ENCODE data around the gene ATG9A.

DNA sequence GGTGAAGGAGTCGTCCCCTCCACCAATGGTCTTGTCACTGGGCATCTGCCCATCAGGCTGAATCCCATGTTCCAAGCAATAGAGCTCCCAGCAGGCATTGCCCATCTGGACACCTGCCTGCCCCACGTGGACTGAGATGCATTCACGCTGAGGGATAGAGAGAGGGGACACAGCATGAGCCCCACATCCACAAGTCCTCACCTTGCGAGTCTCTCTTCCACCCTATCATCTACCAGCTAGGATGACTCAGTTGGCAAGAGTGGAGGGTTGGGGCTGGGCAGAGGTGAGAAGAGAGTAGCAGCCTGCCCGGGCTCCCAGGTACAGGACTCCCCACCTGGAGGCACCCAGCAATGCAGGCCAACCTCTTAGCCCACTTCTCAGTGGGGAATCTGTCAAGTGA, 22.6 kb upstream of the ATG9A start:
- TF ChIP-seq EZH2phosphoT487 (IDR thresholded peaks at IDR 0.05; ENCODE audit: borderline replicate concordance) (no peak), CTCF (conservative IDR thresholded peaks at IDR 0.05; ENCODE audit: low read length) (no peak)
